ENCODE measurements around the gene LDB3.

The LDB3 gene

DNA sequence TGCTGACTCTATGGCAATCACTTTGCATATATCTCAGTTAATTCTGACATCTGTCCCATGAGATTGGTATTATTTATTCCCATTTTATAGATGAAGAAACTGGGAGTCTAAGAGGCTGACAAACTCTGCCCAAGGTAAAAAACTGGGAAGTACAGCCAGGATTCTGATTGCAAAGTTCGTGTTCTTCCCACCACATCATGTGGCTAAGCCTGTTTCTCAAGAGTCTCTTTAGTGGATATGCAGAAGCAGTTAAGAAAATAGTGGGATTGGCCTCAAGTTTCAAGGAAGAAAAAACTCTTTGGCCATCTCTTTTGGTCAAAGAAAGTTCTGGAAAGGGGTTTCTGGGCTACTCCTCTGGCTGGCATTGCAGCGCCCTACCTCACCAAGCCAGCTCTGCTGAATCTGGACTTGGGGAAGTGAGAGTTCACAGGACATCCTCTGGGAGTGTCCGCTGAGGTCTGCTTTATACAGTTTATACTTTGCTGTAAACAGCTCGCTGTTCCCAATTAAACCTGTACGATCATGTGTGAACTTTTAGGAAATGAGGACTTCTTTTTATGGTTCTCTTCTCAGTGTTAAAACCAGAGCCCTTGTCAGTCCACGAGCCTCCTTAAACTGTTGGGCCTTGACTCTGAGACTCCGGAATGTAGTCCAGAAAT lies 75.9 kb downstream of the LDB3 start:
- no peak for DNase-seq
- in situ Hi-C loops (cut with MboI; ENCODE audit: low pct_unique_long_range_greater_than_20kb, low sequenced_read_pairs) = no loop called here

- in situ Hi-C loops (cut with MboI; ENCODE audit: low pct_unique_long_range_greater_than_20kb, low sequenced_read_pairs) = no loop called here
- peak; percentile 49 for DNase-seq
Observed at GRCh38 chr10:86747796-86748581, 79.7 kb downstream of the LDB3 start.

- in situ Hi-C loops (cut with MboI; ENCODE audit: low pct_unique_long_range_greater_than_20kb, low sequenced_read_pairs) = no loop called here
Observed at GRCh38 chr10:86749854-86750253, 81.5 kb downstream of the LDB3 start.

GRCh38 chr10:86751477-86751876 lies 83.2 kb downstream of the LDB3 start:
- in situ Hi-C loops (cut with MboI; ENCODE audit: low pct_unique_long_range_greater_than_20kb, low sequenced_read_pairs) = no loop called here
- no peak for DNase-seq

More at GRCh38 chr10:86749854-86750253, 81.5 kb downstream of the LDB3 start:
- no peak for DNase-seq

- peak; percentile 46 for DNase-seq
- in situ Hi-C loops (cut with MboI; ENCODE audit: low pct_unique_long_range_greater_than_20kb, low sequenced_read_pairs) = no loop called here
Observed at GRCh38 chr10:86752311-86752710, 84.0 kb downstream of the LDB3 start.

DNA sequence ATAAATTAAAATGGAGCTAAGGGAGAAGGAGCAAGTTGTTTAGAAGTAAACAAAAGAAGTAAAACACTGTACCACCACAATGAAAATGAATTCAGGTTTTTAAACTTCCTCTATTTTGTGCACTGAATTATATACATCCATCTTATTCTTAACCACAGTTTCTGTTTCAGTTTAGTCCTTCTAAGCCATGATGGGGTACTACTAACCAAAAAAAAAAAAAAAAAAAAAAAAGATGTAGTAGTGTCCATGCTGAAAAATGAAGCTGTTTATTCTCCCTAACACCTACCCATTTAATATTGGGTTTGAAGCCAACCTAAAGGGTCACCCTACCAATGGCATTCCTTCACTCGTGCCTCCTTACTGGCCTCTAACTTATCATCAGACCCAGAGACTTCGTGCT lies 84.7 kb downstream of the LDB3 start:
- DNase-seq = peak; percentile 45

DNA sequence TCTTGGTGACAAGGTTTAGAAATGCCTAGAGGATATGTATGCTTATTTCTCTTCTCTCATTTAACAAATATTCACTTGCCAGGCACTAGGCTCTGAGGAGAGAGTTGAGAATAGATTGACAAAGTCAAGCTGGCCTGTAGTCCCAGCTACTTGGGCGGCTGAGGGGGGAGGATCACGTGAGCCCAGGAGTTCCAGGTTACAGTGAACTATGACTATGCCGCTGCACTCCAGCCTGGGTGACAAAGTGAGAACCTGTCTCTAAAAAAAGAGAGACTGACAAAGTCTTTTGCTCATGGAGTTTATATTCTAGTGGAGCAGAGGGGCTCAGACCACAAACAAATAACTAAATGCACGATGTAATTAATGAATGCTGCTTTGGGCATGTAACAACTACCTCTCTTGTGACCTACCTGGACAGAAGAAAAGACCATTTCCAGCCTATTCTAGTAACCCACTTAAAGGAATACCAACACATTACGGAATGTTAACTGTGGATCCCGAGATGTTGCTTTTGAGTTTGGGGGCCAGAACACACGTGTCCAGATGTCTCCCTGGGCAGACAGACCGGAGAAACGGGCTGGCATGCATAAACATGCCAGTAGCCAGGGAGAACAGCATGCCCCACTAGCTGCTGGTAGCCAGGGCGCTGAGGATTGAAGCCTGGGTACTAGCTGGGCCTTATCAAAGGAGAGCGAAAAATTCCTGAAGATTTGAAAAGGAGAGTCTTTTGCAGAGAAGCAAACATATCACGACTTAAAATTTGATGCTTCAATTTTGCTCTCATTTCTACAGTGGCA lies 85.5 kb downstream of the LDB3 start:
- no peak for DNase-seq
- in situ Hi-C loops (cut with MboI; ENCODE audit: low pct_unique_long_range_greater_than_20kb, low sequenced_read_pairs) = no loop called here

More for the DNA sequence above, 84.7 kb downstream of the LDB3 start:
- in situ Hi-C loops (cut with MboI; ENCODE audit: low pct_unique_long_range_greater_than_20kb, low sequenced_read_pairs) = no loop called here

DNA sequence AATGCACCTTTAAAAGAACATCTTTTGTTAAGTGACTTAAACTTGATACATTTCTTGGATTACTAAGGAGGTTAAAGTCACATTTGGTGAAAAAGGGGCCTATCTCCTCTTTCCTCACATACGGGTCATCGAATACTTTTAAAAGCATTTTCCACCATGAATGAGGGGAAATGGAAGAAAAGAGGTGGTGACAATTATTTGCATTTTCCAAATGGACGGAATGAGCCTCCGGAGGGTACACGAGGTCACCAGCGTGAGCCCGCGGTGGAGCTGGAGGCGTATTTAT lies 87.1 kb downstream of the LDB3 start:
- DNase-seq = no peak
- in situ Hi-C loops (cut with MboI; ENCODE audit: low pct_unique_long_range_greater_than_20kb, low sequenced_read_pairs) = no loop called here

DNA sequence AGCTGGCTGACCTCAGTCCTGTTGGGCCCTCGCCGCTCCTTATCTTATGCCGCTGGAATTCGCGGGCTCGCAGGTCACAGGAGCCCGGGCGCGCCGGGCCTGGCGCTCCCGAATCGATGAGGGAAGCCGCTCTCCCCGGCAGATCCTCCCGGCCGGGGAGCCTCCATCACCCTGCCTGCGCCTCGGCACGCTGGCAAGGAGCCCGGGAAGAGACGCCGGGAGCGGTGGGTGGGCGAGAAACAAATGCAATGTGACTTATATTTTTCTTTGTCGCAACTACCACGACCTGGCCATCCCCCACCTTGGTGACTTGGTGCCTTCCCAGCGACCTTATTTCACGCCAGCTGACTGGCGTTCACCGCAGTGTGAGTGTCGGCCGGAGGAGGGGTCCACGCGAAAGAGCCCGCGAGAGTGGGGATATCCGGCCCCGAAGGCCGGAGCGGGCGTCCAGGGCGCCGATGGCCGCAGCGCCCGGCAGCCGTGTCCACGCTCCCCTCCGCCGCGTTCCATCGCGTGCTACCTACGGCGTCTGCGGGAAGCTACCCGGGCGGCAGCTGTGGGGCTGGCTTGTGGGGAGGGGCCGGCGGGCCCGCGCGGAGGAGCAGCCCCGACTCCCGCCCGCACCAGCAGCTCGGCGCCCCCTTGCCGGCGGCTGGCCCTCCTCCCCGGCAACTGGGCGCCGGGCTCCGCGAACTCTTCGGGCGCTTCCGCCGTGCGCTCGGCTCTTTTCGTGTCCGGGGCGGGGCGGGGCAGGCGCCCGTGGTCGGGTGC lies 87.6 kb downstream of the LDB3 start:
- peak; percentile 84 for DNase-seq
- in situ Hi-C loops (cut with MboI; ENCODE audit: low pct_unique_long_range_greater_than_20kb, low sequenced_read_pairs) = no loop called here

DNA sequence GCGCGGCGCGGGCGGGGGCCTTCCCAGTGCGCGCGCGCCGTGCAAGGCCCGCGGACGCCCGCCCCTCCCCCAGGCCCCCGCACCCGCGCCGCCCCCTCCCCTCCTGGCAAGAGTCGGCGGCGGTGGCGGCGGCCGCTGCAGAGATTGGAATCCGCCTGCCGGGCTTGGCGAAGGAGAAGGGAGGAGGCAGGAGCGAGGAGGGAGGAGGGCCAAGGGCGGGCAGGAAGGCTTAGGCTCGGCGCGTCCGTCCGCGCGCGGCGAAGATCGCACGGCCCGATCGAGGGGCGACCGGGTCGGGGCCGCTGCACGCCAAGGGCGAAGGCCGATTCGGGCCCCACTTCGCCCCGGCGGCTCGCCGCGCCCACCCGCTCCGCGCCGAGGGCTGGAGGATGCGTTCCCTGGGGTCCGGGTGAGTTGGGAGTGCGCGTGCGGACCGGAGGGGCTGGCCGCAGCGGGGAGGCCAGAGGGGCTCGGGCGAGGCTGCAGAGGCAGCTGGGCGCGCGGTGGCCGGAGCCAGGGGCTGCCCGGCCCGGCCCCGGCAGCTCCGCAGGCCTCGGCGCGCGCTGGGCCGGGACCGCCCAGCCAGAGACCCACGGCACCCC lies 88.3 kb downstream of the LDB3 start, which contains the start of gene BMPR1A:
Gene BMPR1A (plus strand): TSS at position 109 of the 602 bp plus-strand sequence. CDS start 119,400 bp downstream, outside the sequence.
- in situ Hi-C loops (cut with MboI; ENCODE audit: low pct_unique_long_range_greater_than_20kb, low sequenced_read_pairs) = no loop called here
- no peak for DNase-seq

- in situ Hi-C loops (cut with MboI; ENCODE audit: low pct_unique_long_range_greater_than_20kb, low sequenced_read_pairs) = no loop called here
- peak; percentile 57 for DNase-seq
Observed at GRCh38 chr10:86757113-86757972, 89.0 kb downstream of the LDB3 start.

GRCh38 chr10:86758189-86759072 lies 90.1 kb downstream of the LDB3 start:
- DNase-seq = peak; percentile 38
- in situ Hi-C loops (cut with MboI; ENCODE audit: low pct_unique_long_range_greater_than_20kb, low sequenced_read_pairs) = no loop called here

GRCh38 chr10:86759073-86759672 lies 90.9 kb downstream of the LDB3 start:
- peak; percentile 34 for DNase-seq
- in situ Hi-C loops (cut with MboI; ENCODE audit: low pct_unique_long_range_greater_than_20kb, low sequenced_read_pairs) = no loop called here

GRCh38 chr10:86763404-86763803 lies 95.1 kb downstream of the LDB3 start:
- DNase-seq = no peak
- in situ Hi-C loops (cut with MboI; ENCODE audit: low pct_unique_long_range_greater_than_20kb, low sequenced_read_pairs) = no loop called here

- in situ Hi-C loops (cut with MboI; ENCODE audit: low pct_unique_long_range_greater_than_20kb, low sequenced_read_pairs) = no loop called here
- no peak for DNase-seq
Observed at GRCh38 chr10:86765548-86765947, 97.2 kb downstream of the LDB3 start.

DNA sequence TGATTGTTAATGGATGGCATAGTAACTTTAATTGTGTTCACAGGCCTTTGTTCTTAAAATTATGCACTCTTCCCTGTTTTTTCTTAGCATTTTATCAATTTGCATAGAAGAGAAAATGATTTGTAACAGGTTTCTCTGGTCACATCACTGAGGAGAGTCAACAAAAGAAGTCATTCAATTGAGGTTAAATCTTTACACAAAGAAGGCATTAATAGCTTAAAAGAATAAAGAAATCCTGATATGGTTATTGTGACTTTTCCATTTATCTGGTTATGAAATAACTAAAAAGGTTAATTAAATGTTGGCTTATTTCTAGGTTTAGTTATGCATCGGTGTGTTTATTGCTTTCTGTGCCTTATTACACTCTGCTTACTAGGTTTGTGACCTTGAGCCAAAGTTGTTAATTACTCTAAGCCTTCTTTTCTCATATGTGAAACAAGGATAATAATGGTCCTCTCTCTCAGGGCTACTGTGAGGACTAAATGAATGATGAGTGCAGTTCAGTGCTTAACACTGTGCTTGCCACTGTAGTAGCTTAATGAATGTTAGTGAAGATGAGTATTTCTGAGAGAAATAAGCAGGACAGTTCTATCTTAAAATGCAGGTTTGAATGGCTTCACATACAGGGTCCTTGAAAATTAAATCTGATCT lies 100.2 kb downstream of the LDB3 start:
- in situ Hi-C loops (cut with MboI; ENCODE audit: low pct_unique_long_range_greater_than_20kb, low sequenced_read_pairs) = no loop called here
- no peak for DNase-seq
